HG03103 (cell line): Measurements from ENCODE around the gene TAPBP.
A peak's percentile ranks its signal among the peaks of the same experiment; 100 is the strongest.
"Not testable (repeated sequence)": the region's sequence is repeated elsewhere in the genome, so short reads cannot be mapped to it uniquely, and the experiment has no call there.

ENCODE experiments used
- ATAC-seq: cut with Tn5 transposase; IDR thresholded peaks from one replicate; pipeline ENCODE4 v1.9.1; 2021; ENCODE audit warnings: low read depth; ENCODE audit not compliant: unreplicated experiment

The TAPBP gene

DNA sequence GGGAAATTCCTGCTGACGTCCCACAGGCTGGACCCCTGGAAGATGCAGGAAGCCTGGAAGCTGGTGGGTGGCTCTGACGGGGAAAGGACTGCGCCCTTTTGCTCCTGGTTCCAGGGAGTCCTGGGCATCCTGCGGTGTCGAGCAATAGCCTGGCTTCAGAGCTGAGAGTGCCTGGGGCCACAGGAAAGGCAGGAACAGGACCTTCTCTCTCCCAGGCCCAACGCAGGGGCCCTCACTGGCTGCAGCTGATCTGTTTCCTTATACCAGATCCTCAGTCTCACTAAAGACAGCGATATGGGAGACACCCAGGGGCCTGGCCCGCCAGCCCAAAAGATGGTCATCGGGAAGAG lies 35.5 kb downstream of the TAPBP start:
- no peak for ATAC-seq

DNA sequence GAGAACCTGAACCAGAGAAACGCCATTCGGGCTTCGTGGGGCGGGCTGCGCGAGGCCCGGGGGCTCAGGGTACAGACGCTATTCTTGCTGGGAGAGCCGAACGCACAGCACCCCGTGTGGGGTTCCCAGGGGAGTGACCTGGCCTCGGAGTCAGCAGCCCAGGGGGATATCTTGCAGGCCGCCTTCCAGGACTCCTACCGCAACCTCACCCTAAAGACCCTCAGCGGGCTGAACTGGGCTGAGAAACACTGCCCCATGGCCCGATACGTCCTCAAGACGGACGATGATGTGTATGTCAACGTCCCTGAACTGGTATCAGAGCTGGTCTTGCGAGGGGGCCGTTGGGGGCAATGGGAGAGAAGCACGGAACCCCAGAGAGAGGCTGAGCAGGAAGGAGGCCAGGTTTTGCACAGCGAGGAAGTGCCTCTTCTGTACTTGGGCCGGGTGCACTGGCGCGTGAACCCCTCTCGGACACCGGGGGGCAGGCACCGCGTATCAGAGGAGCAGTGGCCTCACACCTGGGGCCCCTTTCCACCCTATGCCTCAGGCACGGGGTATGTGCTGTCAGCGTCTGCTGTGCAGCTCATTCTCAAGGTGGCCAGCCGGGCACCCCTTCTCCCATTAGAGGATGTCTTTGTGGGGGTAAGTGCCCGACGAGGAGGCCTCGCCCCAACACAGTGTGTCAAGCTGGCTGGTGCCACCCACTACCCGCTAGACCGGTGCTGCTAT lies 36.1 kb downstream of the TAPBP start:
- no peak for ATAC-seq

DNA sequence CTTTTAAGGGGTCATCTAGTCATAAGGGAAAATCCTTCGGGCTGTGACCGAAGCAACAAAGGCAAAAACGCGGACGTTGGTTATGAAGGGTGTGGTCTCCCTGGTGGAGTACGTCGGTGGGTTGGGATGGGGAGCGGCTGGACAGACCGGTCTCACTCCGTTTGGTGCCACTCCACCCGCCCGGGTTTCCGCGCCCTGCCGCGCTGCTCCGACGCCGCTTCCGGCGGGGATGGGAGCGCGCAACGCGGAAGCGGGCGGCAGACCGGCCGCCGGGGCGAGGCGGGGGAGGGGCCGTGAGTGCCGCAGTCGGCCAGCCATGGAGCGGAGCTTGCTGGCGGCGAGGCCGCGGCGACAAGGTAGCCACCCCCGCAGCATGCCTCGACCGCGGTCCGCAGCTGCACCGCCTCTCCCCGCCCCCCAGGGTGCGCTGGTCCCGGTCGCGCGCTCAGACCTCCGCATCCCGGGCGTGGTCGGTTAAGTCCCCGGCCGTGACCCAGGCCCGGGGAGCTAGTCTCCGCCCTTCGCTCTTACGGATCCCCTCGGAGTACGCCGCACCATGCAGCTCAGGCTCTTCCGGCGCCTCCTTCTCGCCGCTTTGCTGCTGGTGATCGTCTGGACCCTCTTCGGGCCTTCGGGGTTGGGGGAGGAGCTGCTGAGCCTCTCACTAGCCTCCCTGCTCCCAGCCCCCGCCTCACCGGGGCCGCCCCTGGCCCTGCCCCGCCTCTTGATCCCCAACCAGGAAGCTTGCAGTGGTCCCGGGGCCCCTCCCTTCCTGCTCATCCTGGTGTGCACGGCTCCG lies 36.8 kb downstream of the TAPBP start, which contains the start of gene B3GALT4:
Gene B3GALT4, plus strand, starts transcription at position 260 of the 799 bp plus-strand sequence. Its CDS starts 297 bp downstream, at position 557.
- peak; percentile 45 for ATAC-seq

DNA sequence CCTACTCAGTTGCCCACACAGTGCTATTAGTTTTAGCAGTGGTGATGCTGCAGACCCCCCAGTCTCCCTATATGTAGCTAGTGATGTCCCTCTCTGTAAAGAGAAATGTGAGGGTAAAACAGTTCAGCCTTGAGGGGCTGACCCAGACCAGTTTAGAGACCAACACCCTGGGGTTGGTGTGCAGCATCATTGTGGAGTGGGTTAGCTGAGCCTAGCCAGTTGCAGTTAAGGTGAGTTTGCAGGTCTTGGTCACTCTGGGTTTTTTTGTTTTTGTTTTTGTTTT lies 37.4 kb downstream of the TAPBP start:
- ATAC-seq = no peak

DNA sequence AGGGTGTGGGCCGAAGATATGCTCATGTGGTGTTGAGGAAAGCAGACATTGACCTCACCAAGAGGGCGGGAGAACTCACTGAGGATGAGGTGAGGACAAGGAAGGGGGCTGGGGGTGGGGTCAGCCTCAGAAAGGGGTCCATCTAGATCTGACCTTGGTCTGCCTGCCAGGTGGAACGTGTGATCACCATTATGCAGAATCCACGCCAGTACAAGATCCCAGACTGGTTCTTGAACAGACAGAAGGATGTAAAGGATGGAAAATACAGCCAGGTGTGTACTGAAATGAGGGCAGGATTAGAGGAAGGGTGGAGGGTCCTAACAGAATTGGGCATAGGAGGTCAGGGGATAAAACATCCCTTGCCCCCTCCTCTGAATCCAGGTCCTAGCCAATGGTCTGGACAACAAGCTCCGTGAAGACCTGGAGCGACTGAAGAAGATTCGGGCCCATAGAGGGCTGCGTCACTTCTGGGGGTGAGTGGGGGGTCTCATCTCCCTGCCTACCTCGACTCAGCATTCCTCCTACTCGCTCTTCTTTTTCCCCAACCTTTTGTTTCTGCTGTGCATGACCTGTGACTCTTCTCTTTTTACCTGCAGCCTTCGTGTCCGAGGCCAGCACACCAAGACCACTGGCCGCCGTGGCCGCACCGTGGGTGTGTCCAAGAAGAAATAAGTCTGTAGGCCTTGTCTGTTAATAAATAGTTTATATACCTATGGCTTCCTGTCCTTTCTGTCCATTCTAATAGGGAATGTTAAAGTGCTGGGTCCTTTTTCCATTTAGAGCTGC lies 37.9 kb downstream of the TAPBP start:
- ATAC-seq = not testable (repeated sequence)

DNA sequence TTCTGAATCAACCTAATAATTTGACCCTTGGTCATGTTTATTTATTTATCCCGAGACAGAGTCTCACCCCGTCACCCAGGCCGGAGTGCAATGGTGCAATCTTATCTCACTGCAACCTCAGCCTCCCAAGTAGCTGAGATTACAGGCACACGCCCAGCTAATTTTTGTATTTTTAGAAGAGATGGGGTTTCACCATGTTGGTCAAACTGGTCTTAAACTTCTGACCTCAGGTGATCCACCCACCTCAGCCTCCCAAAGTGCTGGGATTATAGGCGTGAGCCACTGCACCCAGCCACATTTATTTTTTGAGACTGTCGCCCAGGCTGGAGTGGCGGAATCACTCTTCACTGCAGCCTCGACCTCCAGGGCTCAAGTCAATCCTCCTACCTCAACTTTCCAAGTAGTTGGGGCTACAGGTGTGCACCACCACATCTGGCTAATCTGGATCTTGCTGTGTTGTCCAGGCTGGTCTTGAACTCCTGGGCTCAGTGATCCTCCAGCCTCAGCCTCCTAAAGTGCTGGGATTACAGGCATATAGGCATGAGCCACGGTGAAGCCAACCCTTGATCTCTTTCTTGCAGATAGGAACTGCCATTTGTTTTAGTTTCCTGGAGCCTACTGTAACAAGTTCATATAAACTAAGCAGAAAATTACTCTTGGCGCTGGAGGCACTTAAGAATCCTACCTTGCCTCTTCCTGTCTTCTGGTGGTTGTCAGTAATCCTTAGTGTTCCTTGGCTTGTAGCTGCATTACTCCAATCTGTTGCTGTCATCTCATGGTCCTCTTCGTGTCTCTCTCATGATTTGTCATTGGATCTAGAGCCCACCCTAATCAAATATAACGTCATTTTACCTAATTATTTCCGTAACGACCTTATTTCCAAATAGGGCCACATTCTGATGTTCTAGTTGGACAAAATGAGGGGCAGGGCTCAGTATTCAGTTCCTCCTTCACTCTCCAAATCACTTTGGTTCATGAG lies 39.7 kb downstream of the TAPBP start:
- no peak for ATAC-seq

DNA sequence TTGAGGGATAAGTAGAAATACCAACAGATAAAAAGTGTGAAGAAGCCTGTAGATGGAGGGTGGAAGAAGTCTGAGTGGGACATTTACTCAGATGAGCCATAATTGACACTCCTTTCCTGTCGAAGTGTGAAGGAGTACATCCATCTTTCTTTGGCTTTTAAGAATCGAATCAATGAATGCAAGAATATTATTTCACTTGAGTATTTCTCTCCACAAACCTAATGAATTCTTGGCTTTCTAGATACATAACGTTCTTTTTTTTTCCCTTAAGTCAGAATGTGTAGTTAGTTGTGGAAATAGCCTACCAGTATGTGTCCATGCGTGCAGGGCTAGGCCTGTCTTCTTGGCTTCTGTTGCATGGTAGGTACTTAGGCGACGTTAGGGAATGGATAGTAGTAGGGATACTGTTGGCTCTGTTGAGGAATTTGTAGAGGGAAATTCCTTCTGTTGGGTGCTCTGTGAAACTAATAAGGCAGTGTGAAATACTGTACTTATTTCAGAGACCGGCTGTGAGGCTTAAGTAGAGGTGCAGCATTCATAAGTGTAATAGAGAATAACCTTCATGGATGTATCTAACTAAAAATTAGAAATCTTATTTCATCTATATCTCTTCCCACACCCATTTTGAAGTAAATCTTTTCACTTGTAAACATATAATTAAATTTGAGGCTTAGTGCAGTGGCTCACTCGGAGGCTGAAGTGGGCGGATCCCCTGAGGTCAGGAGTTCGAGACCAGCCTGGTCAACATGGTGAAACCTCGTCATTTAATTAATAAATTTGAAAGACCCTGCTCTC lies 40.6 kb downstream of the TAPBP start:
- no peak for ATAC-seq

DNA sequence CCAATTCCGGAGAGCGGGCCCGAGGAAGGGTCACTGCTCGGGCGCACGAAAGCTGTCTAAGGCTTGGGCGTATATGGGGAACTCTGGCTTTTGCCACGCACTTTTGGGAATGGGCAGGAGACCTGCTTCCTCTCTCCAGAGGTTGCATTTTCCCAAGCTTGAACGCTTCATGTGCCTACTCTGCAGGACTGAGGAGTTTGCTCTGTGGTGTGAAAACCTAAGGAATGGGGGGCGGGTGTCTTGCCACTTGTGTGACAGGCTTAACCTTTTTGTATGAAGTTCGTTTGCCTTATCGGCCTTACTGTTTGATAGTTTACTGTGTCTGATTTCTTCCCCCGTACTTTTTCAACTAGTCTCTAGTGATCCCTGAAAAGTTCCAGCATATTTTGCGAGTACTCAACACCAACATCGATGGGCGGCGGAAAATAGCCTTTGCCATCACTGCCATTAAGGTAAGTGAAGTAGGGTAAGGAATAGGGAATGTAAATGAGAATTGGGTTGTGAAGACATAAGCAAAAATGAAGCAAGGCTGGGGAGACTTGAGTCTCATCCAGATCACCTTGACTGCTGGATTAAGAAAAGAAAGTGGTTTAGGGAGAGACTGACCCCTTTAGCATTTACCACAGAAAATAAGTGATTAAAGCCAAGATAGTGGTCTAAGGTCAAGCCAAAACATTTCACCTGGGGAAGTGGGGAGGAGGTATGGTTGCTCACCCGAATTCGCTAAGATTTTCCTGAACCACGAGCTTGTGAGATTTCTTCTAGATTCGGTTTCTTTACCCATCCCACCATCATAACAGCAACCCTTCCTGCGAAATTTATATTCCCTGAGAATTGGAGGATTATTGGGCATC lies 41.4 kb downstream of the TAPBP start:
- no peak for ATAC-seq

DNA sequence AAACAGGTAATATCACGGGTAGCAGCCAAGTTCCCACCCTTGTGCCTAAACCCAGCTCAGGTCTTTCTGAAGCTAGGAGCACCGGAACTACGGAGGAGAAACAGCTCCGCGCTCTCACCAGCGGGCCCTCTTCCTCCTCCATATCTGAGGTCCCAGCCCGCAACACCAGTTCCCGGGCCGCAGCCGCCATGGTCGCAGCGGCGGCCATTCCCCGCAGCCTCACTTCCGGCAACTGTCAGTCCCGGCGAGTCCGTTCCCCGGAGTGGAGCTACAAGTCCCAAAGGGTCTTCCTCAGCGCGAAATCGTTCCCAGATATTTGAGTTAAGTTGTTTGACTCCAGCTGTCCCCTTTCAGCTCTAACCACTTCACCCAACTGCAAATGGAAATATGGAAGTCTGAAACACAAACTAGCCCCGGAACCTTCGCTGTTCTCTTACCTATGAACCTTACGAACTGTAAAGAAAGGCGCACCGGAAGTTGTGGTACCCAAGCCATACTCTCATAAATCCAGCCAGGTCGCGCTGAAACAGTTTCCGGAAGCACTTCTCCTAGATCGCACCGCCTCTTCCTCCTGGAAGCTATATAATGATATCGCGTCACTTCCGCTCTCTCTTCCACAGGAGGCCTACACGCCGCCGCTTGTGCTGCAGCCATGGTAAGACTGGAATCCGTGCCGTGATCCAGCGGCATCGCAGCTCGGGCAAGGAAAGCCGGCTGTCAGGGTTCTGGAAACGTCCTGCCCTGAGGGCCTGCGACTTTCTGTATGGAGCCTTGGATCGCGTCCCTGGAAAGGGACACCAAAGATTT lies 42.2 kb downstream of the TAPBP start, which contains the start of the genes RPS18 and VPS52:
Gene RPS18, plus strand, starts transcription at position 608 of the 807 bp plus-strand sequence. Its CDS starts 45 bp downstream, at position 653.
Gene VPS52, minus strand, starts transcription at position 409 of the 807 bp plus-strand sequence. Its CDS starts 201 bp downstream, at position 208.
- ATAC-seq = peak; percentile 75

DNA sequence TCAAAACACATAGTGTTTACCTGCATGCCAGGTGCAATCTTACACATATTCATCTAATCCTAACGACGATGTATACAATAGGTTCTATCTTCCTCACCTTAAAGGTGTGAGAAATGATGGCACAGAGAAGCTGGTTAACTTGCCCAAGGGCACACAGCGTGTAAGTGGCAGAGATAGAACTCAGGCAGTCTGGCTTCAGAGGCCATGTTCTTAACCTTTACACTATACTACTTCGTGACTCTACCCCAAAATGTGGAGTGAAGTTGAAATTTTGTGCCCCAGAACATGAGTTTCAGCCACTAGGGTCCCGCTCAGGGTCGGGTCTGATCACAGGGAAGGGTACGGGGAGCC lies 42.8 kb downstream of the TAPBP start:
- no peak for ATAC-seq

DNA sequence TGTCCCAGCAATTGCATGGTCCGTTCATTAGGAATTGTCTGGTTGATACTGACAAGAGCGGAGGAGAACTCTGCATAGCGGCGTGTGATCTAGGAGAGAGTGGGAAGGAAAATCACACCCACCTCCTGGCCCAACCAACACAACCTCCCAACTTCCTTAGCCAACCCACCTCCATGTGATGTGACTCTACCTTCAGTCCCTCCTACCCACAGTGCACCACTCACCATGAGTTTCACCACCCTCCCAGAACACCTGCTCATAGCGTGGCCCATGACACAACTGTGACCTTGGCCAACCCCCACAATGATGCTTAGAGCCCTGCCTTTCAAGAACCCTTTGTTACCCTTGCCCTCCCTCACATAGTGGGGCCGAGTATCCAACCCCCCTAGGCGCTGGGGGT lies 49.9 kb downstream of the TAPBP start:
- ATAC-seq = no peak

DNA sequence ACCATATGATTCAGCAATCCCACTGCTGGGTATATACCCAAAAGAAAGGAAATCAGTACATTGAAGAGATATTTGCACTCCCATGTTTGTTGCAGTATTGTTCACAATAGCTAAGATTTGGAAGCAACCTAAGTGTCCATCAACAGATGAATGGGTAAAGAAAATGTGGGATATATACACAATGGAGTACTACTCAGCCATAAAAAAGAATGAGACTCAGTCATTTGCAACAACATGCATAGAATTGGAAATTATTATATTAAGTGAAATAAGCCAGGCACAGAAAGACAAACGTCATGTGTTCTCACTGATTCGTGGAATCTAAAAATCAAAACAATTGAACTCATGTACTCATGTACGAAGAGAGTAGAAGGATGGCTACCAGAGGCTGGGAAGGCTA lies 51.4 kb downstream of the TAPBP start:
- ATAC-seq = not testable (repeated sequence)

DNA sequence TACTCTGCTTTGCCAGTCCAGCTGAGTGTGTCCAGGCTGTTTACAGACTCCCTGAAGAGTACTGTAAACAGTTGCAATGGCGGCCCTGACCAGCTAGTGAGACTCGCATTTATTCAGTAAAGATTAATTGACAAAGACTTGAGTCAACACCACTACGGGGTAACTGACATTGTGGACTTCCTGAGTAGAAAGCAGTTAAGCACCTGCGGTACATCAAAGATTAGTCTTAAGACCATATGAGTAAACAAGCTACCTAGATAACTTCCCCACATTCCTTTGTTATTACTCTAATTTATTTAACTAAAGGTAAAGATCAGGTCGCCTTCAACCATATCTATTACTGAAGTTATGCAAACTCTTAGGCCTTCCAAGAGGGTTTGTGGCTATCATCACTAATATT lies 54.8 kb downstream of the TAPBP start:
- ATAC-seq = no peak

DNA sequence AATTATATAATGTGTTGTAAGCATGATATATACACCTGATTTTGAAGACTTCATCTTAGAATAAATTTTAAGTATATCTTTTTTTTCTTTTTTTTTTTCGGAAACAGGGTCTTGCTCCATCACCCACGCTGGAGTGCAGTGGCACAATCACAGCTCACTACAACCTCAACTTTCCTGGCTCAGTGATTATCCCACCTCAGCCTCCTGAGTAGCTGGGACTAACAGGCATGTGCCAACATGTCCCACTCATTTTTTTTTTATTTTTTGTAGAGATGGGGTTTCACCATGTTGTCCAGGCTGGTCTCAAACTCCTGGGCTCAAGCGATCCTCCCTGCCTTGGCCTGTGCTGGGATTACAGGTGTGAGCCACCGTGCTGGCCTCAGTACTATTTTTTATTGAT lies 59.3 kb downstream of the TAPBP start:
- ATAC-seq = no peak

DNA sequence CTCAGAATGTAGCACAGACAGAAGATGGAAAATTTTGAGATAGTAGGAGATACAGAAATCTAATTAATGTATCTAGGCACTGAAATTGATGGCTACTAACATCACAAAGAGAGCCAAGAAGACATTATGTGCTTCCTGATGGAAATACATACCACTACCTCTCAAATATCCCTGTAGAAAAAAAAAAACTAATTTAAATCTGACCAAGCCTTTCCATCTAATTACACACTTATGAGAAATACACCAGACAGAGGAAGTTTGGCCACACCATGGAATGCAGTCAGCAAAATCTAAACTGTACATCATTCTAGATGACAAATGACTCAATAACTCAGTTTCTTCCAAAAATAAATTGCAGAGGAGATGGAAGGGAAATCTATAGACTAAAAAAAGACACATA lies 61.1 kb downstream of the TAPBP start:
- no peak for ATAC-seq

DNA sequence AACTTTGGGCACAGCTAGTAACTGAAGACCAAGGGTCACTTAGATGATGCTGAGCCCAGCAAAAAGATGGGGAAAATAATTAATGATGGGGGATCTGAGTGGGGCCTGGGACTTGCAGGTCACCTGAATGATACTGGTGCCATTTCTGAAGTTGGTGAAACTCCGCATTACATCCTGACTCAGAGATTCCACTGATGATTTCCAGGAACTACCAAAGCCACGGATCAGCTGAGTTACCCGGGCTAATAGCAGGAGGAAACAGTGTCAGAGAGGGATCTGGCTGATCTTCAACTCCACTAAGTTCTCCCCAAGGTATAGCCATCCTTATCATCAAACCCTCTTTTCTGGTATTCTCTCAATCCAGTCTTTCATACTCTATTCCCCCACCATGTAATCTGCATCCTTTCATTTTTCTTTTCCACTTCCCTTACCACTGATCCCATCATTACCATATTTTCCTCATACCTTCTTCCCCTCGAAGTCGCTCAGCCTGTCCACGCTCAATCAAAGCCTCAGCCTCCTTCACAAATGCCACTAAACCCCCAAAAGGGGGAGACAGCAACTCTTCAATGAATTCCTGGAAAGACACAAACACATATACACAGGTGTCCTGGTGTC lies 62.4 kb downstream of the TAPBP start:
- no peak for ATAC-seq

DNA sequence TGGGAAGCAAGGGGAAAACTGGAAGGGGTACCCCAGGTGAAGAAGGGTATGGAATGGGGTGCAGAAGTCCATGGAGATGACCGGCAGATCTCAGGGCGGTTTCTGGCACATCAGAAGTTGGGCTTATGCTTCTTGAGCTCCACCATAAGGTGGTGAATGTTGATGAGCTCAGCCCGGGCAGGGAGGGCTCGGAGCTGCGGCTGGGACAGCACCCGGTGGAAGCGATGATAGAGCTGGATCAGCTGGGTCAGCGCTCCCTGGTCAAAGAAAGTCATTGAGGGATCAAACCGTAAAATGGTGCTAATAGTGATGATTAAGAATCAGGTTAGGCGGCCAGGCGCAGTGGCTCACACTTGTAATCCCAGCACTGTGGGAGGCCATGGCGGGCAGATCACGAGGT lies 63.1 kb downstream of the TAPBP start:
- ATAC-seq = no peak
